GM12892 (cell line): ENCODE measurements around the gene SLC2A4RG.

Source experiments
- POLR2A ChIP-seq: IDR thresholded peaks from 2 replicates; pipeline ENCODE4 v1.6.1; 2011; ENCODE audit warnings: low read depth, low read length, control low read depth
- POLR2AphosphoS5 ChIP-seq: IDR thresholded peaks from 2 replicates; pipeline ENCODE4 v1.6.1; 2011; ENCODE audit warnings: low read depth, low read length, control low read depth
- TAF1 ChIP-seq: IDR thresholded peaks from 2 replicates; pipeline ENCODE4 v1.6.1; 2011; ENCODE audit warnings: low read depth, mild to moderate bottlenecking, control low read depth, low read length, borderline replicate concordance

DNA sequence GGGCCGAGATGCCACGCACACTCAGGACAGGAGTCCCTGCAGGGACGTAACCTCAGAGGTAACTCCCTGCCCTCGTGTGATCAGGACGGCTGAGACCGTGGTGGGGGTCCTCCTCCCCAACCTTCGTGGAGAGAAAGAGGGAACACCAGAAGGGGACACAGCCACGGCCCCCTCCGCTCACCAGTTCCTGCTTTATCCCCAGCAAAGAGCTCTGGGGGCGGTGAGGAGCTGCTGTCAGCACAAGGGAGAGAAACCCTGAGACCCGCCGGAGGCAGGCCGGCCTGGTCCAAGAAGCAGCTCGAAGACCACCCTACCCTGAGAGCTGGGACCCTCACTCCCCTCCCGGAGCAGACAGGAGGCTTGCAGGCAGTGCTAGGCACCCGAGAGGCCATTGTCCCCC, 44.4 kb downstream of the SLC2A4RG start:
- TF ChIP-seq POLR2A (no peak), POLR2AphosphoS5 (no peak), TAF1 (no peak)
